KMS-11 (cell line): ENCODE results near the gene PLD1.

ENCODE experiments used
- H2AFZ ChIP-seq: fragments of 200-600 bp; sonication (generic); 2 replicates; pipeline ENCODE4 v1.6.1; 2016; ENCODE audit warnings: antibody characterized with exemption, mixed run types, low read depth
- H3K27ac ChIP-seq: fragments of 200-600 bp; sonication (generic); 2 replicates; pipeline ENCODE4 v1.6.1; 2016; ENCODE audit warnings: mild to moderate bottlenecking, mixed run types
- H3K27me3 ChIP-seq: fragments of 200-600 bp; sonication (generic); 2 replicates; pipeline ENCODE4 v1.6.1; 2017; ENCODE audit warnings: mild to moderate bottlenecking, low read depth, mixed run types, moderate library complexity; ENCODE audit not compliant: insufficient read depth
- H3K36me3 ChIP-seq: fragments of 200-600 bp; sonication (generic); 2 replicates; pipeline ENCODE4 v1.6.1; 2017; ENCODE audit warnings: mild to moderate bottlenecking, mixed run types; ENCODE audit not compliant: insufficient read depth
- H3K4me1 ChIP-seq: fragments of 200-600 bp; sonication (generic); 2 replicates; pipeline ENCODE4 v1.6.1; 2016; ENCODE audit warnings: mild to moderate bottlenecking, low read depth, mixed run types; ENCODE audit not compliant: poor library complexity, severe bottlenecking
- H3K4me2 ChIP-seq: fragments of 200-600 bp; sonication (generic); 2 replicates; pipeline ENCODE4 v1.7.0; 2016; ENCODE audit warnings: mild to moderate bottlenecking, mixed run types
- H3K4me3 ChIP-seq: fragments of 200-600 bp; sonication (generic); IDR thresholded peaks from 2 replicates; pipeline ENCODE4 v1.6.1; 2017; ENCODE audit warnings: low read depth, low read length, mixed read lengths; ENCODE audit not compliant: insufficient read depth
- H3K79me2 ChIP-seq: fragments of 200-600 bp; sonication (generic); 2 replicates; pipeline ENCODE4 v1.6.1; 2016; ENCODE audit warnings: low read depth, mixed run types; ENCODE audit not compliant: insufficient read depth
- H3K9ac ChIP-seq: fragments of 200-600 bp; sonication (generic); 2 replicates; pipeline ENCODE4 v1.6.1; 2016; ENCODE audit warnings: mild to moderate bottlenecking, mixed run types
- H4K20me1 ChIP-seq: fragments of 200-600 bp; sonication (generic); 2 replicates; pipeline ENCODE4 v1.6.1; 2016; ENCODE audit warnings: mild to moderate bottlenecking, mixed run types; ENCODE audit not compliant: insufficient read depth
- CTCF ChIP-seq: fragments of 200-600 bp; sonication (generic); conservative IDR thresholded peaks from 2 replicates; pipeline ENCODE4 v1.6.1; 2017; ENCODE audit warnings: low read depth, mild to moderate bottlenecking, antibody characterized with exemption, low read length, moderate library complexity, mixed read lengths

PLD1 gene

GRCh38 chr3:171797265-171797679 lies 13.0 kb downstream of the PLD1 start:
- Histone ChIP-seq H3K4me2 (no peak overlapping the region), H3K36me3 (no peaks in the 10 kb centered on the region), H3K4me1 (no peaks in the 10 kb centered on the region), H3K4me3 (no peak overlapping the region), H3K27ac (no peak overlapping the region), H3K79me2 (no peaks in the 10 kb centered on the region), H3K27me3 (no peaks in the 10 kb centered on the region), H2AFZ (no peak overlapping the region), H3K9ac (no peak overlapping the region), H4K20me1 (no peaks in the 10 kb centered on the region)
- no peak for TF ChIP-seq CTCF

- Histone ChIP-seq H3K27me3 (no peaks in the 10 kb centered on the region), H3K79me2 (no peaks in the 10 kb centered on the region), H3K4me1 (no peaks in the 10 kb centered on the region), H4K20me1 (no peaks in the 10 kb centered on the region), H3K4me3 (no peak overlapping the region), H3K27ac (no peak overlapping the region), H2AFZ (no peak overlapping the region), H3K36me3 (no peaks in the 10 kb centered on the region), H3K4me2 (no peak overlapping the region), H3K9ac (no peak overlapping the region)
- no peak for TF ChIP-seq CTCF
Measured at GRCh38 chr3:171796625-171797264, 13.5 kb downstream of the PLD1 start.

- Histone ChIP-seq H3K9ac (no peak overlapping the region), H3K27ac (no peak overlapping the region), H3K4me2 (no peak overlapping the region), H2AFZ (no peak overlapping the region), H4K20me1 (no peaks in the 10 kb centered on the region), H3K4me1 (no peaks in the 10 kb centered on the region), H3K79me2 (no peaks in the 10 kb centered on the region), H3K4me3 (no peak overlapping the region), H3K27me3 (no peaks in the 10 kb centered on the region), H3K36me3 (no peaks in the 10 kb centered on the region)
- no peak for TF ChIP-seq CTCF
Measured at GRCh38 chr3:171792531-171792930, 17.8 kb downstream of the PLD1 start.

- H3K79me2 ChIP-seq: no peaks in the 10 kb centered on the region
Measured at GRCh38 chr3:171791692-171792076, 18.6 kb downstream of the PLD1 start.

More at GRCh38 chr3:171791692-171792076, 18.6 kb downstream of the PLD1 start:
- no peak overlapping the region for H3K4me2 ChIP-seq
- H3K4me3 ChIP-seq: no peak overlapping the region
- no peak overlapping the region for H2AFZ ChIP-seq
- H3K4me1 ChIP-seq: no peaks in the 10 kb centered on the region
- no peak for TF ChIP-seq CTCF
- no peak overlapping the region for H3K9ac ChIP-seq
- no peaks in the 10 kb centered on the region for H3K27me3 ChIP-seq
- no peaks in the 10 kb centered on the region for H3K36me3 ChIP-seq
- no peaks in the 10 kb centered on the region for H4K20me1 ChIP-seq
- H3K27ac ChIP-seq: no peak overlapping the region
